SK-N-SH treated with all-trans-retinoic acid at 6 μM for 48 hours (cell line): ENCODE data around the gene DDRGK1.

ENCODE experiments used
- CREB5 ChIP-seq: fragments of 250-450 bp; sonication (Bioruptor Pico); IDR thresholded peaks from 2 replicates; pipeline ENCODE4 v1.5.1; 2020; ENCODE audit warnings: low read depth, mild to moderate bottlenecking, moderate library complexity
- ISL1 ChIP-seq: fragments of 250-450 bp; sonication (Bioruptor Pico); IDR thresholded peaks from 2 replicates; pipeline ENCODE4 v2.1.2; 2022; ENCODE audit warnings: mild to moderate bottlenecking, moderate library complexity
- PPARA ChIP-seq: fragments of 250-450 bp; sonication (Bioruptor Pico); IDR thresholded peaks from 2 replicates; pipeline ENCODE4 v1.5.0; 2020; ENCODE audit warnings: mild to moderate bottlenecking, borderline replicate concordance
- RARB ChIP-seq: fragments of 250-450 bp; sonication (Bioruptor Pico); IDR thresholded peaks from 2 replicates; pipeline ENCODE4 v1.8.0; 2021; ENCODE audit warnings: mild to moderate bottlenecking, moderate library complexity
- ZC3H10 ChIP-seq: fragments of 250-450 bp; sonication (Bioruptor Pico); IDR thresholded peaks from 2 replicates; pipeline ENCODE4 v1.5.1; 2021; ENCODE audit warnings: mild to moderate bottlenecking, moderate library complexity
- ZFP3 ChIP-seq: fragments of 250-450 bp; sonication (Bioruptor Pico); IDR thresholded peaks from 2 replicates; pipeline ENCODE4 v1.5.0; 2020; ENCODE audit warnings: mild to moderate bottlenecking, moderate library complexity
- ZFP30 ChIP-seq: fragments of 450-650 bp; formaldehyde crosslinking; IDR thresholded peaks from 2 replicates; pipeline ENCODE4 v1.5.0; 2022; ENCODE audit warnings: mild to moderate bottlenecking, moderate library complexity
- TF ChIP-seq, protein P1 (sequence below): fragments of 250-450 bp; sonication (Bioruptor Pico); IDR thresholded peaks from 2 replicates; pipeline ENCODE4 v1.8.0; 2020; ENCODE audit warnings: mild to moderate bottlenecking, moderate library complexity, borderline replicate concordance

DNA sequence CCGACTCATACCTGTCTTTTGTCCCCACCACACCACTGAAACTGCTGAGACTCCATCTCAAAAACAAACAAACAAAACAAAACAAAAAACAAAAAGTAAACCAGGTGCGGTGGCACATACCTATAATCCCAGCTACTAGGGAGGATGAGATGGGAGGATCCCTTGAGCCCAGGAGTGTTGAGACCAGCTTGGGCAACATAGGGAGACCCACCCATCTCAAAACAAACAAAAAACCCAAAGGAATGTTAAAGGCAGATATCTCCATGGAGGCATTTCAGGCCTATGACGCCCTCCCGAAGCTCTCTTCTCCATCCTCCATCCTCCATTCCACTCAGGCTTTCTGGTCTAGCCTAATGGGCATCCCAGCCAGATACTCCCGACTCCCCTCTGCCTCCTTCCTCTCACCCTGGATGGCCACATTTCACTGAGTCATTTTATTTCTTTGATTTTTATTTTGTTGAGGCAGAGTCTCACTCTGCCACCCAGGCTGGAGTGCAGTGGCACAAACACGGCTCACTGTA lies 37.8 kb upstream of the DDRGK1 start:
- TF ChIP-seq, protein P1, sequence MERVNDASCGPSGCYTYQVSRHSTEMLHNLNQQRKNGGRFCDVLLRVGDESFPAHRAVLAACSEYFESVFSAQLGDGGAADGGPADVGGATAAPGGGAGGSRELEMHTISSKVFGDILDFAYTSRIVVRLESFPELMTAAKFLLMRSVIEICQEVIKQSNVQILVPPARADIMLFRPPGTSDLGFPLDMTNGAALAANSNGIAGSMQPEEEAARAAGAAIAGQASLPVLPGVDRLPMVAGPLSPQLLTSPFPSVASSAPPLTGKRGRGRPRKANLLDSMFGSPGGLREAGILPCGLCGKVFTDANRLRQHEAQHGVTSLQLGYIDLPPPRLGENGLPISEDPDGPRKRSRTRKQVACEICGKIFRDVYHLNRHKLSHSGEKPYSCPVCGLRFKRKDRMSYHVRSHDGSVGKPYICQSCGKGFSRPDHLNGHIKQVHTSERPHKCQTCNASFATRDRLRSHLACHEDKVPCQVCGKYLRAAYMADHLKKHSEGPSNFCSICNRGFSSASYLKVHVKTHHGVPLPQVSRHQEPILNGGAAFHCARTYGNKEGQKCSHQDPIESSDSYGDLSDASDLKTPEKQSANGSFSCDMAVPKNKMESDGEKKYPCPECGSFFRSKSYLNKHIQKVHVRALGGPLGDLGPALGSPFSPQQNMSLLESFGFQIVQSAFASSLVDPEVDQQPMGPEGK = no peak
- TF ChIP-seq PPARA (CRISPR knock-in tag) (no peak), CREB5 (no peak), RARB (CRISPR knock-in tag) (no peak), ZFP3 (no peak), ZC3H10 (CRISPR knock-in tag) (no peak), ZFP30 (CRISPR knock-in tag) (no peak), ISL1 (CRISPR knock-in tag) (no peak)
